ENCODE measurements around the gene RPS26. TPM values are rescaled to one million over a fixed set of nuclear protein-coding genes. Genes with fewer than 3 reads are reported as not detected.
"Not testable (repeated sequence)": the region's sequence is repeated elsewhere in the genome, so short reads cannot be mapped to it uniquely, and the experiment has no call there.

RPS26 gene
- total RNA-seq, 1 donor from 2014 or later = 45.3 TPM

- DNase-seq (ENCODE audit: low spot score) = not testable (repeated sequence)
Measured at GRCh38 chr12:56077966-56078365, 36.2 kb downstream of the RPS26 start.

- no peak for DNase-seq (ENCODE audit: low spot score)
Measured at GRCh38 chr12:56078427-56078826, 36.7 kb downstream of the RPS26 start.

- peak; percentile 96 for DNase-seq (ENCODE audit: low spot score)
Measured at GRCh38 chr12:56078931-56079722, 37.4 kb downstream of the RPS26 start.

GRCh38 chr12:56079723-56080555, 38.2 kb downstream of the RPS26 start, which contains the start of gene ERBB3:
Gene ERBB3 (plus strand): TSS chr12:56080165. CDS start chr12:56080301, 136 bp downstream.
- peak; percentile 93 for DNase-seq (ENCODE audit: low spot score)

GRCh38 chr12:56080556-56081138, 38.9 kb downstream of the RPS26 start:
- DNase-seq (ENCODE audit: low spot score) = no peak

GRCh38 chr12:56081393-56082347, 40.0 kb downstream of the RPS26 start:
- DNase-seq (ENCODE audit: low spot score) = no peak

- DNase-seq (ENCODE audit: low spot score) = no peak
Measured at GRCh38 chr12:56082382-56082781, 40.7 kb downstream of the RPS26 start.

GRCh38 chr12:56082967-56083366, 41.2 kb downstream of the RPS26 start:
- DNase-seq (ENCODE audit: low spot score) = no peak

- no peak for DNase-seq (ENCODE audit: low spot score)
Measured at GRCh38 chr12:56084958-56085543, 43.3 kb downstream of the RPS26 start.

GRCh38 chr12:56086096-56086495, 44.4 kb downstream of the RPS26 start:
- no peak for DNase-seq (ENCODE audit: low spot score)

- no peak for DNase-seq (ENCODE audit: low spot score)
Measured at GRCh38 chr12:56086608-56087007, 44.9 kb downstream of the RPS26 start.

- DNase-seq (ENCODE audit: low spot score) = no peak
Measured at GRCh38 chr12:56087220-56087619, 45.5 kb downstream of the RPS26 start.

Other genes starting within 250 kb of the RPS26 start
- 39.0 TPM for gene SARNP, start 224.2 kb upstream of the RPS26 start, total RNA-seq
- gene ORMDL2, start 223.9 kb upstream of the RPS26 start, total RNA-seq = 49.7 TPM
- gene DNAJC14, start 212.3 kb upstream of the RPS26 start, total RNA-seq = 28.1 TPM
- 774 TPM for gene MMP19, start 199.0 kb upstream of the RPS26 start, total RNA-seq
- 30.5 TPM for gene PYM1, start 114.0 kb upstream of the RPS26 start, total RNA-seq
- gene DGKA, start 110.8 kb upstream of the RPS26 start, total RNA-seq = 32.4 TPM
- gene PMEL, start 75.9 kb upstream of the RPS26 start, total RNA-seq = 0.64 TPM
- gene CDK2, start 75.1 kb upstream of the RPS26 start, total RNA-seq = 21.4 TPM
- gene RAB5B, start 67.8 kb upstream of the RPS26 start, total RNA-seq = 88.2 TPM
- gene SUOX, start 44.6 kb upstream of the RPS26 start, total RNA-seq = 27.7 TPM
- gene IKZF4, start 20.9 kb upstream of the RPS26 start, total RNA-seq = 25.8 TPM
- gene ERBB3, start 38.2 kb downstream of the RPS26 start, total RNA-seq = 1.9 TPM
- gene PA2G4, start 62.6 kb downstream of the RPS26 start, total RNA-seq = 99.5 TPM
- 2,287 TPM for gene RPL41, start 74.7 kb downstream of the RPS26 start, total RNA-seq
- 7.9 TPM for gene ZC3H10, start 76.3 kb downstream of the RPS26 start, total RNA-seq
- 435 TPM for gene ESYT1, start 86.3 kb downstream of the RPS26 start, total RNA-seq
- gene MYL6B, start 110.7 kb downstream of the RPS26 start, total RNA-seq = 41.3 TPM
- gene MYL6, start 116.4 kb downstream of the RPS26 start, total RNA-seq = 2,743 TPM
- 113 TPM for gene SMARCC2, start 147.6 kb downstream of the RPS26 start, total RNA-seq
- 93.8 TPM for gene RNF41, start 180.0 kb downstream of the RPS26 start, total RNA-seq
- 18.2 TPM for gene NABP2, start 182.4 kb downstream of the RPS26 start, total RNA-seq
- gene SLC39A5, start 188.1 kb downstream of the RPS26 start, total RNA-seq = 0.16 TPM
- gene ANKRD52, start 216.5 kb downstream of the RPS26 start, total RNA-seq = 46.8 TPM
- 7.7 TPM for gene COQ10A, start 225.0 kb downstream of the RPS26 start, total RNA-seq